Measurements from ENCODE around the gene SCRN1. TPM values are rescaled to one million over a fixed set of nuclear protein-coding genes. Genes with fewer than 3 reads are reported as not detected.

Gene SCRN1
- total and polyA plus RNA-seq, 2 experiments from 2014 or later, result 15.2 to 66.7 TPM

DNA sequence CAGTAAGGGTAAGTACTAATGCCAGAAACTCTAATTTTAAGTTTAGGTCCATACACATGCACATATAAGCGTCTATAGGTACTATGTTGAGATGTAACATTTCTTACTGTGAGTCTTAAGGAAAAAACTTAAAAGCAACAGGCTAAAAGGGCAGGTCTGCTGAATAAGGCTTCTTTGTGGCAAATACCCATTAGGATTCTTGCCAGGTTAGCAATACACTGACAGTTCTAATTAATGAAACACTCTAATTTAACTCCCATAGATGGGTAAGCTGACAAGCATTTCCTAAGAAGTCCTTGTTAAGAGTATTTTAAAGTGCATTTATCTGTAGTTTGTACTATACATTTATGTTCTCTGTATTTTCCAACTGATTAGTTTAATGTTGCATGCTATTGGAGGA is 14.0 kb downstream of the SCRN1 start:
- no peaks in the 10 kb centered on the region for H3F3A ChIP-seq (replicated peaks; ENCODE audit: low read depth)
- Mint-ChIP-seq H3K27ac (no peak overlapping the region), H3K27me3 (ENCODE audit: insufficient read depth, low read depth, poor library complexity) (no peaks in the 10 kb centered on the region), H3K4me3 (no peak overlapping the region), H3K9me3 (no peaks in the 10 kb centered on the region), H3K36me3 (ENCODE audit: low read depth) (no peaks in the 10 kb centered on the region), H3K4me1 (peaks cover 10% of the 10 kb centered on the region)
- H3K4me3 ChIP-seq, result no peak overlapping the region
- no peaks in the 10 kb centered on the region for H3K36me3 ChIP-seq (ENCODE audit: insufficient read depth)
- peaks cover 92% of the 10 kb centered on the region for H3K79me2 ChIP-seq (replicated peaks; ENCODE audit: insufficient read depth)
- no peak overlapping the region for H3K4me2 ChIP-seq
- peaks cover 61% of the 10 kb centered on the region for H4K20me1 ChIP-seq (replicated peaks; ENCODE audit: insufficient read depth)
- no peaks in the 10 kb centered on the region for H3K27me3 ChIP-seq (ENCODE audit: insufficient read depth)
- DNase-seq (ENCODE audit: low spot score), result no peak
- no peak for ATAC-seq
- no peak overlapping the region for H2AFZ ChIP-seq
- TF ChIP-seq, protein P1, sequence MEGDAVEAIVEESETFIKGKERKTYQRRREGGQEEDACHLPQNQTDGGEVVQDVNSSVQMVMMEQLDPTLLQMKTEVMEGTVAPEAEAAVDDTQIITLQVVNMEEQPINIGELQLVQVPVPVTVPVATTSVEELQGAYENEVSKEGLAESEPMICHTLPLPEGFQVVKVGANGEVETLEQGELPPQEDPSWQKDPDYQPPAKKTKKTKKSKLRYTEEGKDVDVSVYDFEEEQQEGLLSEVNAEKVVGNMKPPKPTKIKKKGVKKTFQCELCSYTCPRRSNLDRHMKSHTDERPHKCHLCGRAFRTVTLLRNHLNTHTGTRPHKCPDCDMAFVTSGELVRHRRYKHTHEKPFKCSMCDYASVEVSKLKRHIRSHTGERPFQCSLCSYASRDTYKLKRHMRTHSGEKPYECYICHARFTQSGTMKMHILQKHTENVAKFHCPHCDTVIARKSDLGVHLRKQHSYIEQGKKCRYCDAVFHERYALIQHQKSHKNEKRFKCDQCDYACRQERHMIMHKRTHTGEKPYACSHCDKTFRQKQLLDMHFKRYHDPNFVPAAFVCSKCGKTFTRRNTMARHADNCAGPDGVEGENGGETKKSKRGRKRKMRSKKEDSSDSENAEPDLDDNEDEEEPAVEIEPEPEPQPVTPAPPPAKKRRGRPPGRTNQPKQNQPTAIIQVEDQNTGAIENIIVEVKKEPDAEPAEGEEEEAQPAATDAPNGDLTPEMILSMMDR (conservative IDR thresholded peaks at IDR 0.05; ENCODE audit: low read depth in 2 of 2), result no peak
- TF ChIP-seq, protein P2, sequence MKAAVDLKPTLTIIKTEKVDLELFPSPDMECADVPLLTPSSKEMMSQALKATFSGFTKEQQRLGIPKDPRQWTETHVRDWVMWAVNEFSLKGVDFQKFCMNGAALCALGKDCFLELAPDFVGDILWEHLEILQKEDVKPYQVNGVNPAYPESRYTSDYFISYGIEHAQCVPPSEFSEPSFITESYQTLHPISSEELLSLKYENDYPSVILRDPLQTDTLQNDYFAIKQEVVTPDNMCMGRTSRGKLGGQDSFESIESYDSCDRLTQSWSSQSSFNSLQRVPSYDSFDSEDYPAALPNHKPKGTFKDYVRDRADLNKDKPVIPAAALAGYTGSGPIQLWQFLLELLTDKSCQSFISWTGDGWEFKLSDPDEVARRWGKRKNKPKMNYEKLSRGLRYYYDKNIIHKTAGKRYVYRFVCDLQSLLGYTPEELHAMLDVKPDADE (IDR thresholded peaks at IDR 0.05), result no peak
- TF ChIP-seq NANOG (IDR thresholded peaks at IDR 0.05; ENCODE audit: borderline replicate concordance) (no peak), ZNF331 (CRISPR knock-in tag; IDR thresholded peaks at IDR 0.05; ENCODE audit: low read depth) (no peak), STAT1 (IDR thresholded peaks at IDR 0.05; ENCODE audit: unreplicated experiment) (no peak), JUNB (IDR thresholded peaks at IDR 0.05; ENCODE audit: unreplicated experiment) (no peak), EZH2 (IDR thresholded peaks at IDR 0.05; ENCODE audit: low read depth, unreplicated experiment) (no peak), CREB1 (CRISPR knock-in tag; IDR thresholded peaks at IDR 0.05; ENCODE audit: low read depth) (no peak), EZH2phosphoT487 (IDR thresholded peaks at IDR 0.05; ENCODE audit: unreplicated experiment) (no peak)
- TF ChIP-seq, protein P3, sequence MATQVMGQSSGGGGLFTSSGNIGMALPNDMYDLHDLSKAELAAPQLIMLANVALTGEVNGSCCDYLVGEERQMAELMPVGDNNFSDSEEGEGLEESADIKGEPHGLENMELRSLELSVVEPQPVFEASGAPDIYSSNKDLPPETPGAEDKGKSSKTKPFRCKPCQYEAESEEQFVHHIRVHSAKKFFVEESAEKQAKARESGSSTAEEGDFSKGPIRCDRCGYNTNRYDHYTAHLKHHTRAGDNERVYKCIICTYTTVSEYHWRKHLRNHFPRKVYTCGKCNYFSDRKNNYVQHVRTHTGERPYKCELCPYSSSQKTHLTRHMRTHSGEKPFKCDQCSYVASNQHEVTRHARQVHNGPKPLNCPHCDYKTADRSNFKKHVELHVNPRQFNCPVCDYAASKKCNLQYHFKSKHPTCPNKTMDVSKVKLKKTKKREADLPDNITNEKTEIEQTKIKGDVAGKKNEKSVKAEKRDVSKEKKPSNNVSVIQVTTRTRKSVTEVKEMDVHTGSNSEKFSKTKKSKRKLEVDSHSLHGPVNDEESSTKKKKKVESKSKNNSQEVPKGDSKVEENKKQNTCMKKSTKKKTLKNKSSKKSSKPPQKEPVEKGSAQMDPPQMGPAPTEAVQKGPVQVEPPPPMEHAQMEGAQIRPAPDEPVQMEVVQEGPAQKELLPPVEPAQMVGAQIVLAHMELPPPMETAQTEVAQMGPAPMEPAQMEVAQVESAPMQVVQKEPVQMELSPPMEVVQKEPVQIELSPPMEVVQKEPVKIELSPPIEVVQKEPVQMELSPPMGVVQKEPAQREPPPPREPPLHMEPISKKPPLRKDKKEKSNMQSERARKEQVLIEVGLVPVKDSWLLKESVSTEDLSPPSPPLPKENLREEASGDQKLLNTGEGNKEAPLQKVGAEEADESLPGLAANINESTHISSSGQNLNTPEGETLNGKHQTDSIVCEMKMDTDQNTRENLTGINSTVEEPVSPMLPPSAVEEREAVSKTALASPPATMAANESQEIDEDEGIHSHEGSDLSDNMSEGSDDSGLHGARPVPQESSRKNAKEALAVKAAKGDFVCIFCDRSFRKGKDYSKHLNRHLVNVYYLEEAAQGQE (IDR thresholded peaks at IDR 0.05; ENCODE audit: unreplicated experiment), result no peak
- TF ChIP-seq, protein P4, sequence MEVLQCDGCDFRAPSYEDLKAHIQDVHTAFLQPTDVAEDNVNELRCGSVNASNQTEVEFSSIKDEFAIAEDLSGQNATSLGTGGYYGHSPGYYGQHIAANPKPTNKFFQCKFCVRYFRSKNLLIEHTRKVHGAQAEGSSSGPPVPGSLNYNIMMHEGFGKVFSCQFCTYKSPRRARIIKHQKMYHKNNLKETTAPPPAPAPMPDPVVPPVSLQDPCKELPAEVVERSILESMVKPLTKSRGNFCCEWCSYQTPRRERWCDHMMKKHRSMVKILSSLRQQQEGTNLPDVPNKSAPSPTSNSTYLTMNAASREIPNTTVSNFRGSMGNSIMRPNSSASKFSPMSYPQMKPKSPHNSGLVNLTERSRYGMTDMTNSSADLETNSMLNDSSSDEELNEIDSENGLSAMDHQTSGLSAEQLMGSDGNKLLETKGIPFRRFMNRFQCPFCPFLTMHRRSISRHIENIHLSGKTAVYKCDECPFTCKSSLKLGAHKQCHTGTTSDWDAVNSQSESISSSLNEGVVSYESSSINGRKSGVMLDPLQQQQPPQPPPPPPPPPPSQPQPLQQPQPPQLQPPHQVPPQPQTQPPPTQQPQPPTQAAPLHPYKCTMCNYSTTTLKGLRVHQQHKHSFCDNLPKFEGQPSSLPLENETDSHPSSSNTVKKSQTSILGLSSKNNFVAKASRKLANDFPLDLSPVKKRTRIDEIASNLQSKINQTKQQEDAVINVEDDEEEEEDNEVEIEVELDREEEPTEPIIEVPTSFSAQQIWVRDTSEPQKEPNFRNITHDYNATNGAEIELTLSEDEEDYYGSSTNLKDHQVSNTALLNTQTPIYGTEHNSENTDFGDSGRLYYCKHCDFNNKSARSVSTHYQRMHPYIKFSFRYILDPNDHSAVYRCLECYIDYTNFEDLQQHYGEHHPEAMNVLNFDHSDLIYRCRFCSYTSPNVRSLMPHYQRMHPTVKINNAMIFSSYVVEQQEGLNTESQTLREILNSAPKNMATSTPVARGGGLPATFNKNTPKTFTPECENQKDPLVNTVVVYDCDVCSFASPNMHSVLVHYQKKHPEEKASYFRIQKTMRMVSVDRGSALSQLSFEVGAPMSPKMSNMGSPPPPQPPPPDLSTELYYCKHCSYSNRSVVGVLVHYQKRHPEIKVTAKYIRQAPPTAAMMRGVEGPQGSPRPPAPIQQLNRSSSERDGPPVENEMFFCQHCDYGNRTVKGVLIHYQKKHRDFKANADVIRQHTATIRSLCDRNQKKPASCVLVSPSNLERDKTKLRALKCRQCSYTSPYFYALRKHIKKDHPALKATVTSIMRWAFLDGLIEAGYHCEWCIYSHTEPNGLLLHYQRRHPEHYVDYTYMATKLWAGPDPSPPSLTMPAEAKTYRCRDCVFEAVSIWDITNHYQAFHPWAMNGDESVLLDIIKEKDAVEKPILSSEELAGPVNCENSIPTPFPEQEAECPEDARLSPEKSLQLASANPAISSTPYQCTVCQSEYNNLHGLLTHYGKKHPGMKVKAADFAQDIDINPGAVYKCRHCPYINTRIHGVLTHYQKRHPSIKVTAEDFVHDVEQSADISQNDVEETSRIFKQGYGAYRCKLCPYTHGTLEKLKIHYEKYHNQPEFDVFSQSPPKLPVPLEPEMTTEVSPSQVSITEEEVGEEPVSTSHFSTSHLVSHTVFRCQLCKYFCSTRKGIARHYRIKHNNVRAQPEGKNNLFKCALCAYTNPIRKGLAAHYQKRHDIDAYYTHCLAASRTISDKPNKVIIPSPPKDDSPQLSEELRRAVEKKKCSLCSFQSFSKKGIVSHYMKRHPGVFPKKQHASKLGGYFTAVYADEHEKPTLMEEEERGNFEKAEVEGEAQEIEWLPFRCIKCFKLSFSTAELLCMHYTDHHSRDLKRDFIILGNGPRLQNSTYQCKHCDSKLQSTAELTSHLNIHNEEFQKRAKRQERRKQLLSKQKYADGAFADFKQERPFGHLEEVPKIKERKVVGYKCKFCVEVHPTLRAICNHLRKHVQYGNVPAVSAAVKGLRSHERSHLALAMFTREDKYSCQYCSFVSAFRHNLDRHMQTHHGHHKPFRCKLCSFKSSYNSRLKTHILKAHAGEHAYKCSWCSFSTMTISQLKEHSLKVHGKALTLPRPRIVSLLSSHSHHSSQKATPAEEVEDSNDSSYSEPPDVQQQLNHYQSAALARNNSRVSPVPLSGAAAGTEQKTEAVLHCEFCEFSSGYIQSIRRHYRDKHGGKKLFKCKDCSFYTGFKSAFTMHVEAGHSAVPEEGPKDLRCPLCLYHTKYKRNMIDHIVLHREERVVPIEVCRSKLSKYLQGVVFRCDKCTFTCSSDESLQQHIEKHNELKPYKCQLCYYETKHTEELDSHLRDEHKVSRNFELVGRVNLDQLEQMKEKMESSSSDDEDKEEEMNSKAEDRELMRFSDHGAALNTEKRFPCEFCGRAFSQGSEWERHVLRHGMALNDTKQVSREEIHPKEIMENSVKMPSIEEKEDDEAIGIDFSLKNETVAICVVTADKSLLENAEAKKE (CRISPR knock-in tag; IDR thresholded peaks at IDR 0.05), result no peak
- H3K4me1 ChIP-seq (ENCODE audit: insufficient read depth), result peaks cover 20% of the 10 kb centered on the region
- H3K27ac ChIP-seq (ENCODE audit: low read depth), result 0 out of 2 replicates have a peak overlapping the region, but pooled peaks have one; percentile 41
- H3K9me2 ChIP-seq (ENCODE audit: insufficient read depth), result no peaks in the 10 kb centered on the region

Data from GM23338 (cell line).